HCT116 (cell line): ENCODE measurements around the gene C6orf132. TPM values are rescaled to one million over a fixed set of nuclear protein-coding genes. Genes with fewer than 3 reads are reported as not detected.

Experiments
- ATAC-seq: fragments of 200-7000 bp; cut with Tn5 transposase; 2 replicates; pipeline ENCODE4 v1.9.1; 2020; ENCODE audit warnings: mild to moderate bottlenecking, moderate library complexity
- BruUV-seq: library from RNA; stranded (reverse); fragments of 400-500 nt; replicated peaks from 2 replicates; lab custom pipeline; 2021; lab: Mats Ljungman, UMichigan
- CTCF ChIA-PET: fragments of 300-600 bp; sonication (Branson Sonifier 250); formaldehyde crosslinking; loops from one replicate; lab custom pipeline; 2021; ENCODE audit warnings: antibody characterized with exemption; lab: Charles Lee
- POLR2A ChIA-PET: fragments of 300-600, 350-600 bp; sonication (Branson Sonifier 250); formaldehyde crosslinking; loops from one replicate; lab custom pipeline; 2021; ENCODE audit warnings: antibody characterized with exemption; lab: Charles Lee
- RAD21 ChIA-PET, 2 experiments: fragments of 300-600 bp; sonication (Branson Sonifier 250); formaldehyde crosslinking; loops; one replicate each; lab custom pipeline; 2023; ENCODE audit warnings: low total read pairs in 2 of 2; ENCODE audit not compliant: uncharacterized antibody in 2 of 2, unreplicated experiment in 2 of 2, low non-redundant PET in 1 of 2; lab: Charles Lee
- DNase-seq: peaks from one replicate; pipeline ENCODE4 v3.0.0-alpha.2; 2010; ENCODE audit warnings: low read depth, low spot score
- H2AFZ ChIP-seq: fragments of 200-600 bp; shearing (Covaris generic), sonication (generic); 2 replicates; pipeline ENCODE4 v1.6.1; 2017; ENCODE audit warnings: low read depth, mixed run types, mixed read lengths, antibody characterized with exemption, low read length; ENCODE audit not compliant: poor library complexity, severe bottlenecking
- H3K27ac ChIP-seq: 2 replicates; pipeline ENCODE4 v1.5.1; 2012; ENCODE audit warnings: low read depth, low read length
- H3K27me3 ChIP-seq: fragments of 200-600 bp; sonication (generic); 2 replicates; pipeline ENCODE4 v1.6.1; 2016; ENCODE audit warnings: mixed run types, low read length, mixed read lengths; ENCODE audit not compliant: insufficient read depth
- H3K36me3 ChIP-seq, 2 experiments: fragments of 200-500 bp in 1 of 2; fragments of 200-600 bp in 1 of 2; sonication (Bioruptor generic) in 1 of 2; sonication (generic) in 1 of 2; 2 replicates each; pipeline versions ENCODE4 v1.5.1 to v1.6.1; 2014 to 2016; ENCODE audit warnings: low read length in 2 of 2, inconsistent platforms in 1 of 2, mixed read lengths in 1 of 2, mixed run types in 1 of 2; ENCODE audit not compliant: insufficient read depth in 2 of 2, control insufficient read depth in 1 of 2
- H3K4me1 ChIP-seq, 2 experiments: fragments of 200-600 bp in 1 of 2; sonication (generic) in 1 of 2; 2 replicates each; pipeline versions ENCODE4 v1.5.1 to v1.6.1; 2012 to 2017; ENCODE audit warnings: low read length in 2 of 2, inconsistent platforms in 1 of 2, mild to moderate bottlenecking in 1 of 2, mixed read lengths in 1 of 2, mixed run types in 1 of 2, moderate library complexity in 1 of 2; ENCODE audit not compliant: insufficient read depth in 2 of 2, control insufficient read depth in 1 of 2
- H3K4me2 ChIP-seq: fragments of 200-600 bp; sonication (generic); 2 replicates; pipeline ENCODE4 v1.6.1; 2017; ENCODE audit warnings: mixed run types, low read length, mixed read lengths
- H3K4me3 ChIP-seq, 2 experiments: fragments of 200-600 bp in 1 of 2; sonication (generic) in 1 of 2; replicated peaks in 1 of 2; 2 replicates each; pipeline ENCODE4 v1.5.1; 2011 to 2016; ENCODE audit warnings: low read length in 2 of 2, control low read depth in 1 of 2, low read depth in 1 of 2, mild to moderate bottlenecking in 1 of 2, mixed read lengths in 1 of 2, mixed run types in 1 of 2
- H3K79me2 ChIP-seq: fragments of 200-600 bp; sonication (generic); 2 replicates; pipeline ENCODE4 v1.6.1; 2017; ENCODE audit warnings: mild to moderate bottlenecking, mixed run types, low read length, moderate library complexity, mixed read lengths; ENCODE audit not compliant: insufficient read depth
- H3K9ac ChIP-seq: fragments of 200-600 bp; sonication (generic); 2 replicates; pipeline ENCODE4 v1.6.1; 2016; ENCODE audit warnings: low read length, mixed read lengths
- H3K9me2 ChIP-seq: fragments of 200-600 bp; sonication (generic), shearing (Covaris generic); 2 replicates; pipeline ENCODE4 v1.6.1; 2017; ENCODE audit warnings: mixed run types, mild to moderate bottlenecking, moderate library complexity; ENCODE audit not compliant: insufficient read depth
- H3K9me3 ChIP-seq, 2 experiments: fragments of 200-500 bp in 1 of 2; fragments of 200-600 bp in 1 of 2; sonication (Bioruptor generic) in 1 of 2; sonication (generic) in 1 of 2; 2 replicates each; pipeline ENCODE4 v1.6.1; 2014 to 2017; ENCODE audit warnings: low read length in 2 of 2, mixed read lengths in 2 of 2, inconsistent platforms in 1 of 2, low read depth in 1 of 2, mild to moderate bottlenecking in 1 of 2, mixed run types in 1 of 2, moderate library complexity in 1 of 2; ENCODE audit not compliant: control insufficient read depth in 1 of 2, insufficient read depth in 1 of 2
- H4K20me1 ChIP-seq: fragments of 200-600 bp; sonication (generic), shearing (Covaris generic); 2 replicates; pipeline ENCODE4 v1.6.1; 2017; ENCODE audit warnings: mixed run types, mild to moderate bottlenecking, moderate library complexity; ENCODE audit not compliant: insufficient read depth
- ATF3 ChIP-seq: IDR thresholded peaks from 2 replicates; pipeline ENCODE4 v1.6.1; 2012
- ELF1 ChIP-seq: IDR thresholded peaks from 2 replicates; pipeline ENCODE4 v1.6.1; 2012; ENCODE audit warnings: low read depth, borderline replicate concordance
- FOSL1 ChIP-seq: IDR thresholded peaks from 2 replicates; pipeline ENCODE4 v1.6.1; 2012; ENCODE audit warnings: low read depth
- JUND ChIP-seq: IDR thresholded peaks from 2 replicates; pipeline ENCODE4 v1.6.1; 2012
- MAX ChIP-seq: IDR thresholded peaks from 2 replicates; pipeline ENCODE4 v1.6.1; 2012
- POLR2A ChIP-seq: IDR thresholded peaks from 2 replicates; pipeline ENCODE4 v1.7.0; 2011; ENCODE audit warnings: borderline replicate concordance; ENCODE audit not compliant: insufficient read depth, insufficient read length; ENCODE audit errors: extremely low read depth
- POLR2AphosphoS5 ChIP-seq: IDR thresholded peaks from 2 replicates; pipeline ENCODE4 v1.6.1; 2011; ENCODE audit warnings: mild to moderate bottlenecking, low read depth, low read length, moderate library complexity
- SP1 ChIP-seq: IDR thresholded peaks from 2 replicates; pipeline ENCODE4 v1.6.1; 2012; ENCODE audit warnings: low read depth
- SRF ChIP-seq: IDR thresholded peaks from 2 replicates; pipeline ENCODE4 v1.6.1; 2012; ENCODE audit warnings: low read depth
- TCF7L2 ChIP-seq: IDR thresholded peaks from 2 replicates; pipeline ENCODE4 v1.7.0; 2011; ENCODE audit warnings: borderline replicate concordance, inconsistent platforms; ENCODE audit not compliant: insufficient read depth, insufficient read length; ENCODE audit errors: extremely low read depth
- ZFX ChIP-seq: fragments of 450-650 bp; IDR thresholded peaks from 2 replicates; pipeline ENCODE4 v1.6.1; 2017
- ZNF274 ChIP-seq: fragments of 200-500 bp; sonication (Bioruptor generic); IDR thresholded peaks from 2 replicates; pipeline ENCODE4 v1.6.1; 2014; ENCODE audit warnings: mild to moderate bottlenecking, low read depth, low read length, inconsistent platforms
- intact Hi-C: fragments of 100-400 bp; cut with micrococcal nuclease; formaldehyde crosslinking; loops from 2 replicates; pipeline ENCODE4 v1.10.0; 2022
- total RNA-seq: library from RNA; stranded (reverse); gene quantifications from one replicate; pipeline ENCODE4 v1.2.1, GENCODE V29; 2021; ENCODE audit not compliant: unreplicated experiment
- TF ChIP-seq, protein P1 (sequence below): IDR thresholded peaks from 2 replicates; pipeline ENCODE4 v1.6.1; 2012; ENCODE audit warnings: low read depth
- TF ChIP-seq, protein P2 (sequence below): IDR thresholded peaks from 2 replicates; pipeline ENCODE4 v1.6.1; 2011; ENCODE audit warnings: mild to moderate bottlenecking, low read length, moderate library complexity; ENCODE audit not compliant: insufficient replicate concordance; ENCODE audit errors: extremely low read depth

The C6orf132 gene
- total RNA-seq, 1 experiment from 2014 or later = 18.9 TPM

DNA sequence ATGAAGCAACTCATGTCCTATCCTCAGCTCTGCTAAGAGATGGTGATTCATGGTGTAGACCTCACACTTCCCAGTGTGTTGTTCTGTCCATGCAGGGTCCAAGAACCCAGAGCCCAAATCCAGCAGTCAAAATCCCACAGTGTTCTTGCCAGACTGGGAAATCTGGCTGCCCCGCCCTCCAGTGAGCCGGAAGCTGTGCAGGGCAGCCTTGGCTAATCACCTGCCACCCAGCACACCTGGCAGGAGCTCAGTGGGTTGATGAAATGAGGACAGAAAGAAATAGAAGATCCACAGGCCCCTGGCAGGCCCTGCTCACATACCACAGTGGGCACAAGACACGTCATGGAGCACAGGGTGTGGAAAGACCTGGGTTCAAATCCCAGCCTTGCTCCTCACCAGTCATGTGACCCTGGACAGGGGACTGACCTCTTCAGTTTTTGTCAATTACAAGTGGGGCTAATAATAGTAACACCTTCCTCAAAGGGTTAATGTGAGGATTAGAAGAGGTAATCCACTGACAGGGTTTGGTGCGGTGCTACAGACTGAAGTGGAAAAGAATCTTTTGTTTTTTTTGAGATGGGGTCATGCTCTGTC is 17.1 kb upstream of the C6orf132 start:
- intact Hi-C loops = loop anchor here (10.0 kb wide), 1 partner anchor 375 kb away; the partner anchor contains the start of genes PRICKLE4 and TOMM6
- no peak overlapping the region for H3K9ac ChIP-seq
- TF ChIP-seq FOSL1 (no peak), POLR2A (no peak), ZNF274 (no peak), MAX (no peak), ELF1 (no peak), POLR2AphosphoS5 (no peak), JUND (no peak), ZFX (no peak), SP1 (no peak), ATF3 (no peak), TCF7L2 (no peak), SRF (no peak)
- TF ChIP-seq, protein P1, sequence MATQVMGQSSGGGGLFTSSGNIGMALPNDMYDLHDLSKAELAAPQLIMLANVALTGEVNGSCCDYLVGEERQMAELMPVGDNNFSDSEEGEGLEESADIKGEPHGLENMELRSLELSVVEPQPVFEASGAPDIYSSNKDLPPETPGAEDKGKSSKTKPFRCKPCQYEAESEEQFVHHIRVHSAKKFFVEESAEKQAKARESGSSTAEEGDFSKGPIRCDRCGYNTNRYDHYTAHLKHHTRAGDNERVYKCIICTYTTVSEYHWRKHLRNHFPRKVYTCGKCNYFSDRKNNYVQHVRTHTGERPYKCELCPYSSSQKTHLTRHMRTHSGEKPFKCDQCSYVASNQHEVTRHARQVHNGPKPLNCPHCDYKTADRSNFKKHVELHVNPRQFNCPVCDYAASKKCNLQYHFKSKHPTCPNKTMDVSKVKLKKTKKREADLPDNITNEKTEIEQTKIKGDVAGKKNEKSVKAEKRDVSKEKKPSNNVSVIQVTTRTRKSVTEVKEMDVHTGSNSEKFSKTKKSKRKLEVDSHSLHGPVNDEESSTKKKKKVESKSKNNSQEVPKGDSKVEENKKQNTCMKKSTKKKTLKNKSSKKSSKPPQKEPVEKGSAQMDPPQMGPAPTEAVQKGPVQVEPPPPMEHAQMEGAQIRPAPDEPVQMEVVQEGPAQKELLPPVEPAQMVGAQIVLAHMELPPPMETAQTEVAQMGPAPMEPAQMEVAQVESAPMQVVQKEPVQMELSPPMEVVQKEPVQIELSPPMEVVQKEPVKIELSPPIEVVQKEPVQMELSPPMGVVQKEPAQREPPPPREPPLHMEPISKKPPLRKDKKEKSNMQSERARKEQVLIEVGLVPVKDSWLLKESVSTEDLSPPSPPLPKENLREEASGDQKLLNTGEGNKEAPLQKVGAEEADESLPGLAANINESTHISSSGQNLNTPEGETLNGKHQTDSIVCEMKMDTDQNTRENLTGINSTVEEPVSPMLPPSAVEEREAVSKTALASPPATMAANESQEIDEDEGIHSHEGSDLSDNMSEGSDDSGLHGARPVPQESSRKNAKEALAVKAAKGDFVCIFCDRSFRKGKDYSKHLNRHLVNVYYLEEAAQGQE = no peak
- TF ChIP-seq, protein P2, sequence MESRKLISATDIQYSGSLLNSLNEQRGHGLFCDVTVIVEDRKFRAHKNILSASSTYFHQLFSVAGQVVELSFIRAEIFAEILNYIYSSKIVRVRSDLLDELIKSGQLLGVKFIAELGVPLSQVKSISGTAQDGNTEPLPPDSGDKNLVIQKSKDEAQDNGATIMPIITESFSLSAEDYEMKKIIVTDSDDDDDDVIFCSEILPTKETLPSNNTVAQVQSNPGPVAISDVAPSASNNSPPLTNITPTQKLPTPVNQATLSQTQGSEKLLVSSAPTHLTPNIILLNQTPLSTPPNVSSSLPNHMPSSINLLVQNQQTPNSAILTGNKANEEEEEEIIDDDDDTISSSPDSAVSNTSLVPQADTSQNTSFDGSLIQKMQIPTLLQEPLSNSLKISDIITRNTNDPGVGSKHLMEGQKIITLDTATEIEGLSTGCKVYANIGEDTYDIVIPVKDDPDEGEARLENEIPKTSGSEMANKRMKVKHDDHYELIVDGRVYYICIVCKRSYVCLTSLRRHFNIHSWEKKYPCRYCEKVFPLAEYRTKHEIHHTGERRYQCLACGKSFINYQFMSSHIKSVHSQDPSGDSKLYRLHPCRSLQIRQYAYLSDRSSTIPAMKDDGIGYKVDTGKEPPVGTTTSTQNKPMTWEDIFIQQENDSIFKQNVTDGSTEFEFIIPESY = no peak
- TF ChIP-seq, all 23 proteins: peak for 0
- Histone ChIP-seq H4K20me1 (no peaks in the 10 kb centered on the region), H3K36me3 (no peaks in the 10 kb centered on the region), H3K27ac (no peak overlapping the region), H3K9me3 (no peaks in the 10 kb centered on the region), H3K9me2 (no peaks in the 10 kb centered on the region), H3K27me3 (no peaks in the 10 kb centered on the region), H3K4me1 (peaks cover 0 to 7% of the 10 kb centered on the region in 2 experiments; a peak in 1 of 4 replicates), H3K4me3 (no peak overlapping the region), H2AFZ (no peak overlapping the region), H3K79me2 (no peaks in the 10 kb centered on the region), H3K4me2 (no peak overlapping the region)
- CTCF ChIA-PET = no interaction called here
- no TSS peak for BruUV-seq
- DNase-seq = no peak
- RAD21 ChIA-PET = no interaction called here
- ATAC-seq = no peak
- POLR2A ChIA-PET = no interaction called here
